ENCODE data around the gene CACNB2.
"Not testable (repeated sequence)": the region's sequence is repeated elsewhere in the genome, so short reads cannot be mapped to it uniquely, and the experiment has no call there.

CACNB2 gene

GRCh38 chr10:18202680-18203460 lies 62.6 kb downstream of the CACNB2 start:
- DNase-seq: no peak

GRCh38 chr10:18203471-18203870 lies 63.2 kb downstream of the CACNB2 start:
- DNase-seq: no peak

- DNase-seq: no peak
These were observed 64.0 kb downstream of the CACNB2 start for GRCh38 chr10:18204039-18204835.

GRCh38 chr10:18205098-18205834 lies 65.0 kb downstream of the CACNB2 start:
- no peak for DNase-seq

GRCh38 chr10:18208186-18208585 lies 68.0 kb downstream of the CACNB2 start:
- DNase-seq: not testable (repeated sequence)

- no peak for DNase-seq
These were observed 69.0 kb downstream of the CACNB2 start for GRCh38 chr10:18209241-18209640.

- DNase-seq: no peak
These were observed 70.5 kb downstream of the CACNB2 start for GRCh38 chr10:18210711-18211110.

- DNase-seq: no peak
These were observed 71.6 kb downstream of the CACNB2 start for GRCh38 chr10:18211862-18212261.

- no peak for DNase-seq
These were observed 73.0 kb downstream of the CACNB2 start for GRCh38 chr10:18213271-18213670.

- DNase-seq: no peak
These were observed 74.7 kb downstream of the CACNB2 start for GRCh38 chr10:18214691-18215563.

GRCh38 chr10:18216482-18216881 lies 76.3 kb downstream of the CACNB2 start:
- DNase-seq: no peak

GRCh38 chr10:18217577-18217976 lies 77.4 kb downstream of the CACNB2 start:
- no peak for DNase-seq

- no peak for DNase-seq
These were observed 78.9 kb downstream of the CACNB2 start for GRCh38 chr10:18219146-18219545.

GRCh38 chr10:18221123-18221522 lies 80.9 kb downstream of the CACNB2 start:
- DNase-seq: no peak

- DNase-seq: no peak
These were observed 81.7 kb downstream of the CACNB2 start for GRCh38 chr10:18221882-18222281.

- DNase-seq: no peak
These were observed 82.6 kb downstream of the CACNB2 start for GRCh38 chr10:18222866-18223265.

- DNase-seq: no peak
These were observed 83.7 kb downstream of the CACNB2 start for GRCh38 chr10:18223898-18224297.

GRCh38 chr10:18224626-18225445 lies 84.6 kb downstream of the CACNB2 start:
- no peak for DNase-seq

GRCh38 chr10:18226336-18226735 lies 86.1 kb downstream of the CACNB2 start:
- no peak for DNase-seq

GRCh38 chr10:18229826-18230225 lies 89.6 kb downstream of the CACNB2 start:
- no peak for DNase-seq

GRCh38 chr10:18230794-18231193 lies 90.6 kb downstream of the CACNB2 start:
- no peak for DNase-seq
